ENCODE data around the gene RITA1.
"Not testable (repeated sequence)": the region's sequence is repeated elsewhere in the genome, so short reads cannot be mapped to it uniquely, and the experiment has no call there.

RITA1 gene

GRCh38 chr12:113185180-113186032, at the start of gene RITA1, which contains the start of gene DDX54:
RITA1 (plus strand) TSS chr12:113185721; CDS start chr12:113186747, 1,026 bp downstream.
DDX54 (minus strand) TSS chr12:113185478; CDS start chr12:113185451, 27 bp downstream.
- peak; percentile 65 for DNase-seq (ENCODE audit: low read depth in 2 of 2, low spot score in 1 of 2)

- peak in 1 of 2 donors; percentile 33 for DNase-seq (ENCODE audit: low read depth in 2 of 2, low spot score in 1 of 2)
Measured at GRCh38 chr12:113136128-113136989, 49.2 kb upstream of the RITA1 start.

GRCh38 chr12:113136990-113137511, 48.5 kb upstream of the RITA1 start:
- no peak for DNase-seq (ENCODE audit: low read depth in 2 of 2, low spot score in 1 of 2)

- DNase-seq (ENCODE audit: low read depth in 2 of 2, low spot score in 1 of 2) = no peak
Measured at GRCh38 chr12:113137861-113138783, 47.4 kb upstream of the RITA1 start.

GRCh38 chr12:113138826-113139225, 46.7 kb upstream of the RITA1 start:
- DNase-seq (ENCODE audit: low read depth in 2 of 2, low spot score in 1 of 2) = no peak

GRCh38 chr12:113140706-113141105, 44.8 kb upstream of the RITA1 start:
- no peak for DNase-seq (ENCODE audit: low read depth in 2 of 2, low spot score in 1 of 2)

GRCh38 chr12:113141716-113142115, 43.8 kb upstream of the RITA1 start:
- not testable (repeated sequence) for DNase-seq (ENCODE audit: low read depth in 2 of 2, low spot score in 1 of 2)

GRCh38 chr12:113142173-113142885, 43.2 kb upstream of the RITA1 start:
- DNase-seq (ENCODE audit: low read depth in 2 of 2, low spot score in 1 of 2) = no peak

- DNase-seq (ENCODE audit: low read depth in 2 of 2, low spot score in 1 of 2) = no peak
Measured at GRCh38 chr12:113142886-113143332, 42.6 kb upstream of the RITA1 start.

GRCh38 chr12:113143959-113144358, 41.6 kb upstream of the RITA1 start:
- no peak for DNase-seq (ENCODE audit: low read depth in 2 of 2, low spot score in 1 of 2)

GRCh38 chr12:113144806-113145205, 40.7 kb upstream of the RITA1 start:
- DNase-seq (ENCODE audit: low read depth in 2 of 2, low spot score in 1 of 2) = no peak

GRCh38 chr12:113145720-113146551, 39.6 kb upstream of the RITA1 start:
- DNase-seq (ENCODE audit: low read depth in 2 of 2, low spot score in 1 of 2) = no peak

- no peak for DNase-seq (ENCODE audit: low read depth in 2 of 2, low spot score in 1 of 2)
Measured at GRCh38 chr12:113146999-113147398, 38.5 kb upstream of the RITA1 start.

GRCh38 chr12:113149361-113150150, 36.0 kb upstream of the RITA1 start, which contains the start of gene CFAP73:
CFAP73 (plus strand) TSS chr12:113149724; CDS start chr12:113149858, 134 bp downstream.
- DNase-seq (ENCODE audit: low read depth in 2 of 2, low spot score in 1 of 2) = no peak

GRCh38 chr12:113151655-113152054, 33.9 kb upstream of the RITA1 start:
- no peak for DNase-seq (ENCODE audit: low read depth in 2 of 2, low spot score in 1 of 2)

GRCh38 chr12:113152196-113152834, 33.2 kb upstream of the RITA1 start:
- no peak for DNase-seq (ENCODE audit: low read depth in 2 of 2, low spot score in 1 of 2)
